SU-DHL-6 (cell line): ENCODE measurements around the gene DAAM1.

Experiments
- CTCF ChIP-seq: fragments of 200-600 bp; sonication (generic); IDR thresholded peaks from one replicate; pipeline ENCODE4 v1.5.1; 2017; ENCODE audit warnings: antibody characterized with exemption, mild to moderate bottlenecking, low read length, moderate library complexity; ENCODE audit not compliant: insufficient read depth, poor library complexity, severe bottlenecking
- EZH2phosphoT487 ChIP-seq: fragments of 200-600 bp; sonication (generic), shearing (Covaris generic); conservative IDR thresholded peaks from 2 replicates; pipeline ENCODE4 v1.6.1; 2018; ENCODE audit warnings: mild to moderate bottlenecking, antibody characterized with exemption, low read length, moderate library complexity, mixed read lengths

DNA sequence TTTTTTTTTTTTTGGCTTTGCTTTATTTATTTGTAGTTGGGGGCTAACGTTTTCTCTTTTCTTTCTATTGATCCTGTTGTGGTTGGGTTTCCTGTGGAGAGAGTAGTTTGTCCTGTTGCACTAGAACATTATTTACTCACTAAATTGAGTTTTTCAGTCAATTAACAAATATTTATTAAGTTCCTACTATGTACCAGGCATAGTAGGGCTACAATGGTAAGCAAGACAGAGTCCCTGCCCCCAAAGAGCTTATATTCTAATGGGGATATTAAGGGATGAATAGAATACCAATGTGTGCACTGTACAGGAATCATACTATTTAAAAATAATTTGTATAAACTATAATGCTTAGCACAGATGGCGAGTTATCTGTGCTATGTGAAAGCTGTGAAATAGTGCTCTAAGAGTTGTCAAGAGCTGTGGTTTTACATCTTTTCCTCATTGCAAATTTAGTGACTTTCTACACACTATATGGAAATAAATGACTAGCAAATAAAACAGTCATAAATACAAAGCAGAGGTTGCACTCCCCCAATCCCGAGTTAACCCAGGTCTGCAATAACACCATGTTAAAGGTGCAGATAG lies 181.8 kb downstream of the DAAM1 start:
- TF ChIP-seq CTCF = no peak
- TF ChIP-seq EZH2phosphoT487 = no peak
